Spinal cord (tissue), 10 donors: ENCODE data around the gene HSPB9. TPM values are rescaled to one million over a fixed set of nuclear protein-coding genes. Genes with fewer than 3 reads are reported as not detected.

ENCODE experiments used
- DNase-seq, 6 donors: peaks; one replicate each; pipeline versions ENCODE4 v3.0.0 to v3.0.0-alpha.2; 2013 to 2015; ENCODE audit warnings: low spot score in 6 of 6, low read depth in 4 of 6
- H3K27ac ChIP-seq: one replicate; pipeline ENCODE4 v1.5.1; 2013; ENCODE audit warnings: low read depth, low read length, control low read depth
- H3K27me3 ChIP-seq: one replicate; pipeline ENCODE4 v1.6.1; 2013; ENCODE audit warnings: low read length; ENCODE audit not compliant: control insufficient read depth, insufficient read depth
- H3K36me3 ChIP-seq: one replicate; pipeline ENCODE4 v1.6.1; 2013; ENCODE audit warnings: low read length; ENCODE audit not compliant: control insufficient read depth, insufficient read depth
- H3K4me1 ChIP-seq: one replicate; pipeline ENCODE4 v1.6.1; 2013; ENCODE audit warnings: low read length; ENCODE audit not compliant: control insufficient read depth, insufficient read depth
- H3K4me3 ChIP-seq: one replicate; pipeline ENCODE4 v1.5.1; 2013; ENCODE audit warnings: low read depth, low read length, control low read depth
- H3K9me3 ChIP-seq: one replicate; pipeline ENCODE4 v1.6.1; 2013; ENCODE audit warnings: low read length; ENCODE audit not compliant: control insufficient read depth, insufficient read depth
- WGBS: methylation state at CpG from one replicate; pipeline ENCODE4 v1.1.5; 2013; ENCODE audit warnings: missing lambda C conversion rate; ENCODE audit not compliant: insufficient coverage; 5-methylcytosine and 5-hydroxymethylcytosine counted together
- polyA plus RNA-seq, 2 donors: library from polyadenylated mRNA; unstranded; fragments of 120-200 nt; gene quantifications; one replicate each; pipeline ENCODE4 v1.2.1, GENCODE V29; 2013; ENCODE audit not compliant: insufficient read length in 2 of 2
- total RNA-seq, 2 donors: library from RNA; depleted of rRNA in 1 of 2; stranded (reverse); fragments of 120-200 nt in 1 of 2; fragments of >200 nt in 1 of 2; gene quantifications; one replicate each; pipeline versions ENCODE4 v1.2.3 to v1.2.4, GENCODE V29; 2013 to 2014
- donor health status: healthy.

The HSPB9 gene
- total and polyA plus RNA-seq, 4 donors = 0.10 to 0.51 (median 0.21) TPM

- Histone ChIP-seq H3K27ac (no peak overlapping the region), H3K4me3 (no peak overlapping the region), H3K9me3 (no peaks in the 10 kb centered on the region), H3K4me1 (peaks cover 8% of the 10 kb centered on the region), H3K27me3 (no peaks in the 10 kb centered on the region), H3K36me3 (no peaks in the 10 kb centered on the region)
- DNase-seq = no peak
- WGBS = 44% methylated on average over 12 of the region's 20 CpGs
Observed at GRCh38 chr17:42087736-42088705, 34.6 kb upstream of the HSPB9 start.

GRCh38 chr17:42088736-42089135, 33.9 kb upstream of the HSPB9 start:
- Histone ChIP-seq H3K9me3 (no peaks in the 10 kb centered on the region), H3K36me3 (no peaks in the 10 kb centered on the region), H3K27ac (no peak overlapping the region), H3K4me3 (no peak overlapping the region), H3K27me3 (no peaks in the 10 kb centered on the region), H3K4me1 (peaks cover 8% of the 10 kb centered on the region)
- DNase-seq = no peak
- 91% methylated on average over 7 of the region's 8 CpGs for WGBS

GRCh38 chr17:42090964-42091790, 31.4 kb upstream of the HSPB9 start:
- 82% methylated on average over 6 of the region's 8 CpGs for WGBS

DNA sequence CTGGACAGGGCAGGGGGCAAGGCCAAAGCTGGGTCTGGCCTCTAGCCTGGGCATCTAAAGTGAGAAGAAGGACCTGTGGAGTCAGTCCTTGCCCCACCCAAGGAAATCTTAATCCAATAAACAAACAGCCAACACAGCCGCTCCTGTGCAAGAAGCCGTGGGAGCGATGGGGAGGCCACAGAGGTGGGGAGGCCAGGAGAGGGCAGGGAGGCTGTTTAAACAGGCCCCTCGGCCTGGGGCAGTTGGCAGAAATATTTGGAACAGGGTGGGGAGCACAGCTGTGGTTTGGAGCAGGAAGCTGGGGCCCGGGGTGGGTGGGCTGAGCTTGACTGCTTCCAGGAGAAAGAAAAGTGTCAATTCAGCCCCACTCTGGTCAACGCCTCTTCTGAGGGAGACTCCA, 29.7 kb upstream of the HSPB9 start:
- DNase-seq = no peak
- Histone ChIP-seq H3K27ac (no peak overlapping the region), H3K4me1 (peaks cover 17% of the 10 kb centered on the region), H3K36me3 (no peaks in the 10 kb centered on the region), H3K4me3 (no peak overlapping the region), H3K9me3 (no peaks in the 10 kb centered on the region), H3K27me3 (peaks cover 19% of the 10 kb centered on the region)
- 77% methylated on average over 3 of the region's 6 CpGs for WGBS

More at GRCh38 chr17:42090964-42091790, 31.4 kb upstream of the HSPB9 start:
- peaks cover 1% of the 10 kb centered on the region for H3K27me3 ChIP-seq
- no peak overlapping the region for H3K4me3 ChIP-seq
- DNase-seq = no peak
- H3K4me1 ChIP-seq = peaks cover 8% of the 10 kb centered on the region
- no peaks in the 10 kb centered on the region for H3K36me3 ChIP-seq
- no peaks in the 10 kb centered on the region for H3K9me3 ChIP-seq
- no peak overlapping the region for H3K27ac ChIP-seq

- DNase-seq = no peak
- H3K4me3 ChIP-seq = no peak overlapping the region
- 78% methylated on average over 11 of the region's 12 CpGs for WGBS
- no peak overlapping the region for H3K27ac ChIP-seq
- peaks cover 13% of the 10 kb centered on the region for H3K4me1 ChIP-seq
- no peaks in the 10 kb centered on the region for H3K9me3 ChIP-seq
- H3K36me3 ChIP-seq = no peaks in the 10 kb centered on the region
- H3K27me3 ChIP-seq = peaks cover 29% of the 10 kb centered on the region
Observed at GRCh38 chr17:42094375-42095069, 28.1 kb upstream of the HSPB9 start.

DNA sequence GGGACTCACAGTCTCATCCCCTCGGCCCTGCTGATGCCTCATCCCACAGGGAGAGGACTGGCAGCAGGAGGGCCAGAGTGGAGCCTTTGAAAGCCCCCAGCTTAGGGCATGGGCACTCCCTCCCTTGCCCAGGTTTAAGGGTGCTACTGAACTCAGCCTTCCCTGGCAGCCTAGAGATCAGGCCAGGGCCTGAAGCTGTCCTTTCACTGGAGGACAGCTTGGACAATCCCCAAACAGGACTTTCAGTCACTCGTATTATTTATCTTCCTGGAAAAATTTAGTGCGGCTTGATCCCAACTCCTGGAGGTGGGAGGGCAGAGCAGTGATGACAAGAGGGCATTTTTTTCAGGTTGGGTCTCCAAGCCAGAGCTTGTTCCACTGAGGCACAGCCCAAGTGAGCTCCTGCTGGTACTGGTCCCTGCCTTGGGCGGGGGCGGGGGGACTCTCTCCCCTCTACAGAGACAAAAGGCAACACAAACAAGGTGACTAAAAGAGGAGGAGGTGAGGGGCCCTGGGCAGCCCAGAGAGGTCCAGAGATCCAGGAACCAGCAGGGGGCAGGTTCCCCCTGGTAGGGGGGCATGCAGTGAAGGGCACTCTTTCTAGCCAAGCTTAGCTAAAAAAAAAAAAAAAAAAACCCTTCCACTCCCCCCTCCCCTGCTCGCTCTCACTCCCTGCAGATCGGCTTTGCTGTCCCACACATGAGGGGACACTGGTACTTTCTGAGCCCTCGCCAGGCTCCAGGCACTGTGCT, 26.1 kb upstream of the HSPB9 start:
- peaks cover 29% of the 10 kb centered on the region for H3K27me3 ChIP-seq
- no peaks in the 10 kb centered on the region for H3K36me3 ChIP-seq
- DNase-seq = no peak
- WGBS = 57% methylated on average over 1 of the region's 8 CpGs
- H3K4me3 ChIP-seq = no peak overlapping the region
- H3K9me3 ChIP-seq = no peaks in the 10 kb centered on the region
- H3K27ac ChIP-seq = no peak overlapping the region
- peaks cover 15% of the 10 kb centered on the region for H3K4me1 ChIP-seq

DNA sequence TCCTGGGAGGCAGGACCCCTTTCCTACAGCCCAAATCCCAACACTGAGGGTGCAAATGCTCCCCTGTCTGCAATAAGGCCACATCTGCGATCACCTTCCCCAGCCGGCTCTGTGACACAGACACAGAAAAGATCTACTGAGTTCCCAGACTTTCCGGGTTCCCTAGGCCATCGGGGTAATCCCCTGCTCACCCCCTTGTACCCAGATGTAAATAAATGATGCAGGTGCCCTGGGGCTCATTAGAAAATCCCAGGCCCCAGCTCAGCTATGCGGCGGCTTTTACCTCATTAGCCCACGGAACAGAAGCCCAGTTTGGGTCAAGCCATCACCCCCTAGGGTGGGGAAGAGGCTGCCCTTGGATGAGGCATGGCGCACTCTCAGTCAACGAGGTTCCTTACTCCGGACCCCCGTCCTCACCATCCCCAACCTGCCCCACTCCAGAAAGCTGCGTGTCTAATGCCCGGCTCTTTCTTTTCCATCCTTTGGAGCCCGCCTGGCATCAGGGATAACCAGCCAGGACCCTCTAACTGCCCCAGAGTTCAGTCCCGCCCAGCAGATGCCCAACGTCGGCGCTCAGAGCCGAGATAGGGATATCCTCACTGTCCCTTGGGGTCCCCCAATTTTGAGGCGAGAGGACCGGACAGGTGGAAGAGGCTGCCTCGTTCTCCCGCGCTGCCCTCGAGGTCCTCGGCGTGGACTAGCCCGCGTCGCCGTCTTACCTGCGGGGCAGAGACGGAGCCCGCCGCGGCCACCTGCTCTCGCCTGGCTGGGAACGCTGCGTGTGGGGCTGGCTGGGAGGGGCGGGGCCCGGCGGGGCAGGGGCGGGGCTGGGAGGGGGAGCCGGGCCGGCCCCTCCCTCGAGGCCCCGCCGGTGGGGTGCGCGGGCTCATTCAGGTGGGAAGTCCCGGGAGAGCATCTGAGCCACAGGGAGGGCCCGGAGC, 24.6 kb upstream of the HSPB9 start, which contains the start of gene ZNF385C:
ZNF385C (minus strand) TSS at position 783 of the 941 bp plus-strand sequence. CDS start 35,417 bp downstream, outside the sequence.
- H3K4me3 ChIP-seq = no peak within 1 kb of the TSS
- 8% methylated on average over 38 of the region's 52 CpGs for WGBS

DNA sequence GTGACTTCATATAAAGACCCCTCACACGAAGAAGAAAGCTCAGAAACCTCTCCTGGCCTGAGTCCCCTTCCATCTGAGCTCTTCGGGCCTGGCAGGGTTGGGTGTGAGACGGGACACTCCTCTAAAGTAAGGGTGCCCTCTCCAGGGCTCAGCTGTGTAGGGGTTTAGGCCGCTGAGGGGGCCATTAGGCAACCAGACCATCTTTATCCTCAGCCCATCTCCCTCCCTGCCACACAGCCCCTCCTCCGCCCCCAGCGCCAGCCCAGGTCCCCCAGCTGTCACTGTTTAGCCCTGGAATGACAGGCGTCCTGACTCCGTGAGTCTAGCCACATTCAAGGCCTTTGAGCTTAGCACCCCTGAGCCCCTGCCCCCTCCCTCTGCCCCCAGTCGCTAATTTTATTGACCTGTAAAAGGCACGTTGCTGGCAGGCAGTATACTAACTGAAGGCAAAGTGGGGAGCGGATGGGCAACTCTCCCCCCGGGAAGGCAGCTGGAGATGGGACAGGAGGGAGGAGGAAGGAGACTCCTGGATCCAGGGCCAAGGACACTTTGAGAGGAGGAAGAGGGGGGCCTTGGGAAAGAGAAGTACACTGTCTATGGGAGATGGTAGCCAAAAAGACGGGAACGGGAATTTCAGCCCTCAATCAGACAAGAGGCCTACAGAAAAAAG, 23.7 kb upstream of the HSPB9 start:
- Histone ChIP-seq H3K27ac (no peak overlapping the region), H3K4me1 (peaks cover 20% of the 10 kb centered on the region), H3K36me3 (peaks cover 3% of the 10 kb centered on the region), H3K27me3 (peaks cover 29% of the 10 kb centered on the region), H3K9me3 (no peaks in the 10 kb centered on the region), H3K4me3 (no peak overlapping the region)
- WGBS = 51% methylated on average over 5 of the region's 14 CpGs
- no peak for DNase-seq

More for the DNA sequence above, 24.6 kb upstream of the HSPB9 start, which contains the start of gene ZNF385C:
- H3K4me1 ChIP-seq = peaks cover 20% of the 10 kb centered on the region
- no peak within 1 kb of the TSS for H3K27ac ChIP-seq
- H3K9me3 ChIP-seq = no peaks in the 10 kb centered on the region
- H3K36me3 ChIP-seq = no peaks in the 10 kb centered on the region
- DNase-seq = no peak
- peaks cover 29% of the 10 kb centered on the region for H3K27me3 ChIP-seq
